ENCODE results near the gene NLE1. TPM values are rescaled to one million over a fixed set of nuclear protein-coding genes. Genes with fewer than 3 reads are reported as not detected.
A peak's percentile ranks its signal among the peaks of the same experiment; 100 is the strongest.
"Not testable (repeated sequence)": the region's sequence is repeated elsewhere in the genome, so short reads cannot be mapped to it uniquely, and the experiment has no call there.

The NLE1 gene
- total and polyA plus RNA-seq, 5 donors: 2.2 to 6.6 (median 4.1) TPM

DNA sequence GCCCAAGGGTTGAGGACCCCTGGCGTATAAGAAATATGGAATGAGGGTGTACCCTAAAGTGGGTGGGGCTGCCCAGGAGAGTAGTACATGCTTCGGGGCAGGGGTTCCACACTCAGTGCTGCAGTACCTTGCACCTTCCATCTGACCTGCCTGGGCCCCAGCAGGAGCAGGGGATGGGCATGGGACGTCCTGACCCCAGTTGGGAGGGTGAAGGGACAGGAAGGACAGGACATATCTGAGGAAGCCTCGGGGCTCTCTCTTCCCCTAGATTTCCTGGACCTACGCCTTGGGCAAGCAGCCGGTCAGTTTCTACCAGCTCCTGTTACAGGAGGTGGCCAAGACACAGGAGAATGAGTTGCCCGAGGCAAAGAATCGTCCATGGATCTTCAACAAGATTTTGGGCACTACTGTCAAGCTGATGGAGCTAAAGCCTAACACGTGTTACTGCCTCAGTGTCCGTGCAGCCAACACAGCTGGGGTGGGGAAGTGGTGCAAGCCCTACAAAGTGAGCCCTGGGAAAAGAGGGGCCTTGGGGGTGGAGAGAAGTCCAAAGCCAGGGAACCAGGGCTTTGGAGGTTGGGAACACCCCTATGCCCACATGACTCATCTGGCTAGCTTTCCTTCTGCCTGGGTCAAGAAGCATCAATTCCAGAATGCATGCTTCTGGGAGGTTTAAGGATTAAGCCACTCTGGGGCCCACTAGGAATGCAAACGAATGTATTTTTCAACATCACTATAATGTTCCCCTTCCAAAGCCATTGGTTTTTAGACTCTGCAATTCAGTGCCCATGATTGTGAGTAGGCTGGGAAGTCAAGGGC lies 12.7 kb downstream of the NLE1 start:
- Histone ChIP-seq H3K4me1 (ENCODE audit: control insufficient read depth, insufficient read depth, low read length) (peaks cover 3% of the 10 kb centered on the region), H3K27me3 (ENCODE audit: control insufficient read depth, insufficient read depth) (no peaks in the 10 kb centered on the region), H3K4me3 (ENCODE audit: low read length) (no peak overlapping the region), H3K27ac (ENCODE audit: low read length) (peak overlapping the region; percentile 31), H3K9me3 (ENCODE audit: control insufficient read depth, low read length) (no peaks in the 10 kb centered on the region)
- intact Hi-C loops (cut with DNase I): loop anchor here in 1 of 4 donors (10.0 kb wide), 1 partner anchor 705 kb away; no protein-coding TSS in a partner anchor
- peak; percentile 17 to 47 for ATAC-seq
- WGBS: 71% methylated on average over 11 of the region's 11 CpGs
- DNase-seq: peak in 2 of 3 donors; percentile 49 to 76

DNA sequence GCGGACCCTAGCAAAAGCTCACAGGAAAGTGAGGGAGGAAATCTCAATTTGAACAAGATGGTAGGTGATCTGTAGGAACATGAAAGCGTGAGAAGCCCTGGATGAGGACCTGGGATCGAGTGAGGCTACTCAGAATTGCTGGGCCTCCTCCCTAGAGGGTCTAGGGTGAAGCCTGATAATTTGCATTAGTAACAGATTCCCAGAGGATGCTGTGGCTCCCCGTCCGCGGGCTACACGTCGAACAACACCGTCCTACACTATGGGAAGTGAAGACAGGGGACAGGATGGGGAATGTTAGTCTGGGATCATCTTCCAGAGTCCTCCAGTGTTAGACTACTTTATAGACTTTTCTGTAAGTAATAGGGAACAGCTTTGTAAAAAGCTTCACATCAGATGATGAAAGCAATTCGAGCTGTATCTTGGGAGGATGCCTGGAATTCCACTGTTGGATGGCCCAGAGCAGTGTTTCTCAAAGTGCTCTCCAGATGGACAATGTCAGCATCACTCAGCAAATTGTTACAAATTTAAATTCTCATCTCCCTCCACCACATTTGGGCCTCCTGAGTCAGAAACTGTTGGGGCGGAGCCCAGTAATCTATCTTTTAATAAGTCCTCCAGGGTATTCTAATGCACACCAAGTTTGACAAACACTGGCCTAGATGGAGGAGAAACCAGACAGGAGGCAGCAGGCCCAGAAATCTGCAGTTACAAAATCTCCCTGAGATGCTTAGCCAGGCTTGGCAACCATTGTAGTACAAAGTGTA lies 14.2 kb downstream of the NLE1 start:
- Histone ChIP-seq H3K9me3 (ENCODE audit: control insufficient read depth, low read length) (no peaks in the 10 kb centered on the region), H3K4me1 (ENCODE audit: control insufficient read depth, insufficient read depth, low read length) (peaks cover 3% of the 10 kb centered on the region), H3K27ac (ENCODE audit: low read length) (no peak overlapping the region), H3K27me3 (ENCODE audit: control insufficient read depth, insufficient read depth) (no peaks in the 10 kb centered on the region), H3K4me3 (ENCODE audit: low read length) (no peak overlapping the region)
- intact Hi-C loops (cut with DNase I): loop anchor here in 1 of 4 donors (10.0 kb wide), 1 partner anchor 703 kb away; no protein-coding TSS in a partner anchor
- WGBS: 46% methylated on average over 11 of the region's 11 CpGs
- ATAC-seq: peak; percentile 81 to 93
- peak; percentile 78 to 87 (median 79) for DNase-seq

GRCh38 chr17:35121315-35121714 lies 20.8 kb downstream of the NLE1 start, which contains the start of gene FNDC8:
FNDC8 (plus strand) TSS chr17:35121615; CDS start chr17:35121694, 79 bp downstream.
- DNase-seq: no peak
- 94% methylated on average over 3 of the region's 3 CpGs for WGBS
- no peak within 1 kb of the TSS for H3K4me3 ChIP-seq (ENCODE audit: low read length)
- no peak within 1 kb of the TSS for H3K27ac ChIP-seq (ENCODE audit: low read length)
- intact Hi-C loops (cut with DNase I): loop anchor here in 3 of 4 donors (2.0 to 10.0 kb wide), 3 partner anchors 124 to 697 kb away; no protein-coding TSS in a partner anchor
- no peaks in the 10 kb centered on the region for H3K9me3 ChIP-seq (ENCODE audit: control insufficient read depth, low read length)
- no peak for ATAC-seq
- peaks cover 3% of the 10 kb centered on the region for H3K4me1 ChIP-seq (ENCODE audit: control insufficient read depth, insufficient read depth, low read length)
- H3K27me3 ChIP-seq (ENCODE audit: control insufficient read depth, insufficient read depth): no peaks in the 10 kb centered on the region

DNA sequence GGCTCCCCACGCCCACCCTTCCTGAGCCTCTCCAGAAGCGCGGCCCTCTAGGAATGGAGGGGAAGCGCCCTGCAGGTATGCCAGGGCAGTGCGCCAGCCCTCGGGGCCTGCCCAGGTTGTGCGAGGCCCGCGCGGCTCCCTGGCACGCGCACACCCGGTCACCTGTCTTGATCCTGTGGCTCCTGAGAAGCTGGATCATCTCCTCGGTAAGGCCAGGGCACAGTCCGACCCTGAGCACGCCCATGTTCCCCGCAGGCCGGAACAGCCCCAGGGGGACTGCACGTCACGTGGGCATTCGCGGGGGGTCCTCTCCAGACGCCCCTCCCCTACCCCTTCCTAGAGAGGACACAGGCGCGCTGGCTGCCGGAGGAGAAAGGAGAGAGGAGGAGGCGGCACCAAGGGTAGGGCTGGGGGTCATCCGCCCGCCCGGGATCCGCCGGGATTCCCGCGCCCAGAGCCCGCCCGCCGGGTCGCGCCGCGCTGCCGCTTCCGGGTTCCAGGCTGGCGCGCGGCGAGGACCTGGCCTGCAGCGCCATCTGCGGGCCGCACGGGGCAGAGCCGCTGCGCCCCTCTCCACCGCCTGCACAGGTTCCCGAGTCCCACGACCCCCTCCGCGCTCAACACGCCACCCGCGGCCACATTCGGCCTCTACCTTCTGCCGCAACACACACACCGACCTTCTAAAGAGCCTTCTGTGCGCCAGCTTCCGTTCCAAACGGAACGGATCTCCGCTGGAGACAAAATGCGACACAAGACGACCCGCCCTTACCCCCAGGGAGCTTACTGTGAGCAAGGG lies 22.5 kb downstream of the NLE1 start, which contains the start of gene RAD51D:
RAD51D (minus strand) TSS at position 491 of the 796 bp plus-strand sequence; CDS start at position 244, 247 bp downstream.
- intact Hi-C loops (cut with DNase I): loop anchor here (2.0 to 10.0 kb wide), 6 partner anchors 122 to 695 kb away; no protein-coding TSS in a partner anchor
- WGBS: under 1% methylated on average over 72 of the region's 72 CpGs
- DNase-seq: peak; percentile 77 to 92 (median 91)

GRCh38 chr17:35117984-35118383 lies 24.1 kb downstream of the NLE1 start:
- ATAC-seq (no peak), DNase-seq (no peak)
- Histone ChIP-seq H3K4me3 (ENCODE audit: low read length) (no peak overlapping the region), H3K27me3 (ENCODE audit: control insufficient read depth, insufficient read depth) (no peaks in the 10 kb centered on the region), H3K9me3 (ENCODE audit: control insufficient read depth, low read length) (no peaks in the 10 kb centered on the region), H3K4me1 (ENCODE audit: control insufficient read depth, insufficient read depth, low read length) (peaks cover 3% of the 10 kb centered on the region), H3K27ac (ENCODE audit: low read length) (no peak overlapping the region)
- intact Hi-C loops (cut with DNase I): loop anchor here in 3 of 4 donors (5.0 to 10.0 kb wide), 4 partner anchors 123 to 693 kb away; no protein-coding TSS in a partner anchor

More for the DNA sequence above, 22.5 kb downstream of the NLE1 start, which contains the start of gene RAD51D:
- Histone ChIP-seq H3K27me3 (ENCODE audit: control insufficient read depth, insufficient read depth) (no peaks in the 10 kb centered on the region), H3K9me3 (ENCODE audit: control insufficient read depth, low read length) (no peaks in the 10 kb centered on the region), H3K27ac (ENCODE audit: low read length) (peak within 1 kb of the TSS; percentile 4), H3K4me3 (ENCODE audit: low read length) (peak within 1 kb of the TSS; percentile 48), H3K4me1 (ENCODE audit: control insufficient read depth, insufficient read depth, low read length) (peaks cover 3% of the 10 kb centered on the region)
- ATAC-seq: peak; percentile 94 to 95

GRCh38 chr17:35116845-35117244 lies 25.3 kb downstream of the NLE1 start:
- no peaks in the 10 kb centered on the region for H3K9me3 ChIP-seq (ENCODE audit: control insufficient read depth, low read length)

DNA sequence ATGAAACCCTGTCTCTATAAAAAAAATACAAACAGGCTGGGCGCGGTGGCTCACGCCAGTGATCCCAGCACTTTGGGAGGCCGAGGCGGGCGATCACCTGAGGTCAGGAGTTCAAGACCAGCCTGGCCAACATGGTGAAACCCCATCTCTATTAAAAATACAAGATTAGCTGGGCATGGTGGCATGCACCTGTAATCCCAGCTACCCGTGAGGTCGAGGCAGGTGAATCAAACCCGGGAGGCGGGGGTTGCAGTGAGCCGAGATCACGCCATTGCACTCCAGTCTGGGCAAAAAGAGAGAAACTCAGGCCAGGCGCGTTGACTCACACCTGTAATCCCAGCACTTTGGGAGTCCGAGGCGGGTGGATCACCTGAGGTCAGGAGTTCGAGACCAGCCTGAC lies 31.3 kb downstream of the NLE1 start:
- WGBS: 98% methylated on average over 17 of the region's 17 CpGs
- intact Hi-C loops (cut with DNase I): loop anchor here in 2 of 4 donors (10.0 kb wide), 2 partner anchors 116 to 686 kb away; no protein-coding TSS in a partner anchor

More at GRCh38 chr17:35116845-35117244, 25.3 kb downstream of the NLE1 start:
- ATAC-seq: no peak
- DNase-seq: no peak
- 84% methylated on average over 12 of the region's 12 CpGs for WGBS
- Histone ChIP-seq H3K4me1 (ENCODE audit: control insufficient read depth, insufficient read depth, low read length) (peaks cover 3% of the 10 kb centered on the region), H3K4me3 (ENCODE audit: low read length) (no peak overlapping the region), H3K27me3 (ENCODE audit: control insufficient read depth, insufficient read depth) (no peaks in the 10 kb centered on the region), H3K27ac (ENCODE audit: low read length) (no peak overlapping the region)
- intact Hi-C loops (cut with DNase I): loop anchor here in 3 of 4 donors (5.0 to 10.0 kb wide), 4 partner anchors 122 to 692 kb away; no protein-coding TSS in a partner anchor

GRCh38 chr17:35104844-35105450 lies 37.2 kb downstream of the NLE1 start:
- intact Hi-C loops (cut with DNase I): no loop called here
- WGBS: 95% methylated on average over 5 of the region's 5 CpGs
- H3K4me1 ChIP-seq (ENCODE audit: control insufficient read depth, insufficient read depth, low read length): no peaks in the 10 kb centered on the region
- no peak overlapping the region for H3K27ac ChIP-seq (ENCODE audit: low read length)
- ATAC-seq (no peak), DNase-seq (no peak)
- H3K27me3 ChIP-seq (ENCODE audit: control insufficient read depth, insufficient read depth): no peaks in the 10 kb centered on the region
- no peaks in the 10 kb centered on the region for H3K9me3 ChIP-seq (ENCODE audit: control insufficient read depth, low read length)
- H3K4me3 ChIP-seq (ENCODE audit: low read length): no peak overlapping the region

More for the DNA sequence above, 31.3 kb downstream of the NLE1 start:
- H3K9me3 ChIP-seq (ENCODE audit: control insufficient read depth, low read length); DNase-seq; H3K4me3 ChIP-seq (ENCODE audit: low read length); H3K27me3 ChIP-seq (ENCODE audit: control insufficient read depth, insufficient read depth); ATAC-seq; H3K4me1 ChIP-seq (ENCODE audit: control insufficient read depth, insufficient read depth, low read length); H3K27ac ChIP-seq (ENCODE audit: low read length): not testable (repeated sequence)

DNA sequence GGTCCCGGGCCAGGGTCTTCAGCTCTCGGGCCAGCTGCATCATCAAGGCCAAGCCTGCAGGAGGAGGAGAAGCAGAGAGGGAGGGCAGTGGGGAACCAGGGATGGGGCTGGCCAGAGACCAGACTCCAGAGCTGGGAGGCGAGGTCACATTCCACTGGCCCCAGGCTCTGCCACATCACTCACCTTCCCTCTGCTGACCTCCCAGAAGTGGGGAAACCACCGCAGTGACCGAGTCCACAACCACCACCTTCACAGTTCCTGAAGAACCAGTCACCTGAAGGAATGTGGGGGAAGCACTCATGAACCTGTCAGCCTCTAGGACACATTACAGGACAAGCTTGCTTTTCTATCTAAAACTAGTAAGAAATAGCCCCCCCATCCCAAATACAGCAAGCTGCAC lies 38.8 kb downstream of the NLE1 start:
- no peaks in the 10 kb centered on the region for H3K9me3 ChIP-seq (ENCODE audit: control insufficient read depth, low read length)
- DNase-seq (no peak), ATAC-seq (no peak)
- no peak overlapping the region for H3K27ac ChIP-seq (ENCODE audit: low read length)
- no peak overlapping the region for H3K4me3 ChIP-seq (ENCODE audit: low read length)
- 94% methylated on average over 5 of the region's 5 CpGs for WGBS
- H3K4me1 ChIP-seq (ENCODE audit: control insufficient read depth, insufficient read depth, low read length): no peaks in the 10 kb centered on the region
- intact Hi-C loops (cut with DNase I): no loop called here
- H3K27me3 ChIP-seq (ENCODE audit: control insufficient read depth, insufficient read depth): no peaks in the 10 kb centered on the region

GRCh38 chr17:35101725-35102124 lies 40.4 kb downstream of the NLE1 start:
- Histone ChIP-seq H3K4me1 (ENCODE audit: control insufficient read depth, insufficient read depth, low read length) (no peaks in the 10 kb centered on the region), H3K27me3 (ENCODE audit: control insufficient read depth, insufficient read depth) (no peaks in the 10 kb centered on the region), H3K27ac (ENCODE audit: low read length) (no peak overlapping the region), H3K4me3 (ENCODE audit: low read length) (no peak overlapping the region), H3K9me3 (ENCODE audit: control insufficient read depth, low read length) (no peaks in the 10 kb centered on the region)
- WGBS: 96% methylated on average over 2 of the region's 2 CpGs
- no peak for ATAC-seq
- no peak for DNase-seq
- intact Hi-C loops (cut with DNase I): no loop called here

Measured in right cardiac atrium (tissue), 5 donors.